Myocyte (in vitro differentiated cells): Measurements from ENCODE around the gene AGPS. TPM values are rescaled to one million over a fixed set of nuclear protein-coding genes. Genes with fewer than 3 reads are reported as not detected.
A peak's percentile ranks its signal among the peaks of the same experiment; 100 is the strongest.
"Not testable (repeated sequence)": the region's sequence is repeated elsewhere in the genome, so short reads cannot be mapped to it uniquely, and the experiment has no call there.

Experiments
- DNase-seq: peaks from one replicate; pipeline ENCODE4 v3.0.0-alpha.2; 2012; ENCODE audit warnings: low read depth
- polyA plus RNA-seq: library from polyadenylated mRNA; unstranded; fragments of >200 nt; gene quantifications from one replicate; pipeline ENCODE4 v1.2.1, GENCODE V29; 2012; ENCODE audit warnings: missing spikeins
- total RNA-seq: library from RNA; depleted of rRNA; stranded (reverse); fragments of >200 nt; gene quantifications from 2 replicates; pipeline ENCODE4 v1.2.3, GENCODE V29; 2014

The AGPS gene
- total RNA-seq: 37.4 and 40.1 TPM in 2 replicates
- polyA plus RNA-seq: 16.4 TPM

DNA sequence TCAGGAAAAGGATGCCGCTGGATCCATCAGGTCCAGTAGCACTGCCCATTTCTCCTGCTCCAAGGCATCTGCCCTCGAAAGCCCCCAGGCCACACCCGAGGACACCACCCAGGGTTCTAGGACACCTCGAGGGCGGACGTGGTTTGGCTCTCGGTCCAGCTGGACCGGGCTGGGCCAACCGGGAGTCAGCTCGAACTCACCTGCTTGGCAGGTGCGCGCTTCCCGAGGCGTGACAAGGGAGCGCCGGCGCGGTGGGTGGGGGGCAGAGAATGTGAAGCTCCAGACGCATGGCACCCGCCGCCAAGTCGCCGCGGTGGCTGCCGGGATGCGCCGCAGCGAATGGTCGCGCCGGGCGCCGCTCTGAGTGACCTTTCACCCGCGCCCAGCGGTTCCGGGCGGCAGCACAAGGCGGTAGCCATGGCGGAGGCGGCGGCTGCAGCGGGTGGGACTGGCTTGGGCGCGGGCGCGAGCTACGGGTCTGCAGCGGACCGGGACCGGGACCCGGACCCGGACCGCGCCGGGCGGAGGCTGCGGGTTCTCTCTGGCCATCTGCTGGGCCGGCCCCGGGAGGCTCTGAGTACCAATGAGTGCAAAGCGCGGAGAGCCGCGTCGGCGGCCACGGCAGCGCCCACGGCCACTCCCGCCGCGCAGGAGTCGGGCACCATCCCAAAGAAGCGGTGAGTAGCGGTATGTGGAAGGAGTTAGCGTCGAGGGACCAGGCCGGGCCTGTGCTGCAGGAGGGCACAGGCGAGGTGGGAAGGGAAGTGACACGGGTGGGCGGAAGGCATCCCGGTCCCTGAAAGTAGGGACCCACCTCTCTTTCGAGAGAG is at the start of gene AGPS:
AGPS (plus strand) TSS at position 401 of the 830 bp plus-strand sequence; CDS start at position 418, 17 bp downstream.
- DNase-seq: peak; percentile 84

DNA sequence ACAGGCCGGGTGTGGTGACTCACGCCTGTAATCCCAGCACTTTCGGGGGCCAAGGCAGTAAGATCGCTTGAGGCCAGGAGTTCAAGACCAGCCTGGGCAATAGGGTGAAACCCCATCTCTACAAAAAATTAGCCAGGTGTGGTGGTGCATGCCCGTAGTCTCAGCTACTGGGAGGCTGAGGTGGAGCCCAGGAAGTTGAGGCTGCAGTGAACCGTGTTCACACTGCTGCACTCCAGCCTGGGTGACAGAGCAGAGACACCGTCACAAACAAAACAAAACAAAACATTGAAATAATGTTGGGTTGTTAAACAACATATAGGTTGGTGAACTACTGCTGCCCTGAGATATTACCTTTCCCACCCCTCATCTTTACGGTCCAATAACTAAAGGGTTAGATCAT is 48.8 kb upstream of the AGPS start:
- DNase-seq: no peak

DNA sequence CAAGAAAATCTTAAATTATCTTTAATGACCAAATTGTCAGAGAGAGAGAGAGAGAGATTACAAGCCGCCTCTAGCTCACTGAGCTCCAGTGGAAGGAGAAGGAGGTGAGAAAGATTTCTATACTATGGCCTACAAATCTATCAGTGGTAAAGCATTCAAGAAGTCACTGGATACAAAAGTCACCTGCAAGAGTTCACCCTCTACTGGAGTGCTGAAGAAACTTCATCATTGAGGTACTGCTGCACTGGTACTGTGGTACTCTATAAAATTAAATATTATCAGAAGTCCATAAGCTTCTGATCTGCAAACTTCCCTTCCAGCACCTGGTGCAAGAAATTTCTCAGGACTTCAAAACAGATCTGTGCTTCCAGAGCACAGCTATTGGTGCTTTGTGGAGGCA is 48.3 kb upstream of the AGPS start:
- DNase-seq: no peak

DNA sequence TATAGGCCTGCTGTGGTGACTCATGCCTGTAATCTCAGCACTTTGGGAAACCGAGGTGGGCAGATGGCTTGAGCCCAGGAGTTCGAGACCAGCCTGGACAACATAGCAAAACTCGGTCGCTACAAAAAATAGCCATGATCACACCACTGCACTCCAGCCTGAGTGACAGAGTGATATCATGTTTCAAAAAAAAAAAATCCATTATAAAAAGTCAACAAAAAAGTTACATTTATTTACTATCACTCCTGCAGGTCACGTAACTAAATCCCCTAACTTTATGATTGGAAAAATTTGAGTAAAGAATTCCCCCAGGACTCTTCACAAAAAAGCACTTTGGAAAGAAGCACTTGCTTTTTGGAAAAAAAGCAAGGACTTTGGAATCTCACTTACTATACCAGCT is 46.4 kb upstream of the AGPS start:
- no peak for DNase-seq

- DNase-seq: no peak
Measured at GRCh38 chr2:177347570-177347969, 45.0 kb upstream of the AGPS start.

GRCh38 chr2:177348118-177348654 is 44.4 kb upstream of the AGPS start:
- DNase-seq: no peak

GRCh38 chr2:177348733-177349693 is 43.6 kb upstream of the AGPS start:
- DNase-seq: no peak

DNA sequence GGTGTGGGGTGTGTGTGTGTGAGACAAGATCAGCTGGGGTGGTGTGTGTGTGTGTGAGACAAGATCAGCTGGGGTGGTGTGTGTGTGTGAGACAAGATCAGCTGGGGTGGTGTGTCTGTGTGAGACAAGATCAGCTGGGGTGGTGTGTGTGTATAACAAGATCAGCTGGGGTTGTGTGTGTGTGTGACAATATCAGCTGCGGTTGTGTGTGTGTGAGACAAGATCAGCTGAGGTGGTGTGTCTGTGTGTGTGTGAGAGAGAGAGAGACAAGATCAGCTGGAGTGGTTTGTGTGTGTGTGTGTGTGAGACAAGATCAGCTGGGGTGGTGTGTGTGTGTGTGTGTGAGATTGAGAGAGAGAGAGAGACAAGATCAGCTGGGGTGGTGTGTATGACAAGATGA is 41.9 kb upstream of the AGPS start:
- not testable (repeated sequence) for DNase-seq

DNA sequence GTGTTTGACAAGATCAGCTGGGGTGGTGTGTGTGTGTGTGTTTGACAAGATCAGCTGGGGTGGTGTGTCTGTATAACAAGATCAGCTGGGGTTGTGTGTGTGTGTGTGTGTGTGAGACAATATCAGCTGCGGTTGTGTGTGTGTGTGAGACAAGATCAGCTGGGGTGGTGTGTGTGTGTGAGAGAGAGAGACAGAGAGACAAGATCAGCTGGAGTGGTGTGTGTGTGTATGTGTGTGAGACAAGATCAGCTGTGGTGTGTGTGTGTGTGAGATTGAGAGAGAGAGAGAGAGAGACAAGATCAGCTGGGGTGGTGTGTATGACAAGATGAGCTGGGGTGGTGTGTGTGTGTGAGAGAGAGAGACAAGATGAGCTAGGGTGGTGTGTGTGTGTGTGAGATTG is 41.5 kb upstream of the AGPS start:
- DNase-seq: not testable (repeated sequence)

GRCh38 chr2:177352441-177353186 is 40.0 kb upstream of the AGPS start:
- DNase-seq: peak; percentile 14

- no peak for DNase-seq
Measured at GRCh38 chr2:177353187-177353478, 39.4 kb upstream of the AGPS start.

DNA sequence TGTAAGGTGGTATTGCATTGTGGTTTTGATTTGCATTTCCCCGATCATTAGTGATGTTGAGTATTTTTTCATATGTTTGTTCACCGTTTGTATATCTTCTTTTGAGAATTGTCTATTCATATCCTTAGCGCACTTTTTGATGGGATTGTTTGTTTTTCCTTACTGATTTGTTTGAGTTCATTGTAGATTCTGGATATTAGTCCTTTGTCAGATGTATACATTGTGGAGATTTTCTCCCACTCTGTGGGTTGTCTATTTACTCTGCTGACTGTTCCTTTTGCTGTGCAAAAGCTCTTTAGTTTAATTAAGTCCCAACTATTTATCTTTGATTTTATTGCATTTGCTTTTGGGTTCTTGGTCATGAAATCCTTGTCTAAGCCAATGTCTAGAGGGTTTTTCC is 38.0 kb upstream of the AGPS start:
- not testable (repeated sequence) for DNase-seq

DNA sequence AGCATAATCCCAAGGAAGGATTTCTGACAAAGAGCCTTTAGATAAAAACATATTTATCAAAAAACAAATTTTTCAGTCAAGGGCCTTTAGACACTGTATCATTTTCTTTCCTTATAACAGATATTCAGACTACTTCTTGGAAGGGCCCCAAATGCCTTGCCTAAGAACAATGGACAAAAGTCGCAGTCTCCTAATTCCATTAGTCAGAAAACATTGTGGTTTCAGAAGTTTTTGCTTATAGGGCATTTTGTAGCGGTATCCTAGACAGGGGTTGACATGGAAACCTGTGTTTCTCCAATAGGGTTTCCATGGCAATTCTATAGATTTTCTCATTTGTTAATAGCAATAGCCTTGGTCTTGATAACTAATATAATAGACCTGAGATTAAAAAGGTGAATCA is 36.7 kb upstream of the AGPS start:
- DNase-seq: no peak

DNA sequence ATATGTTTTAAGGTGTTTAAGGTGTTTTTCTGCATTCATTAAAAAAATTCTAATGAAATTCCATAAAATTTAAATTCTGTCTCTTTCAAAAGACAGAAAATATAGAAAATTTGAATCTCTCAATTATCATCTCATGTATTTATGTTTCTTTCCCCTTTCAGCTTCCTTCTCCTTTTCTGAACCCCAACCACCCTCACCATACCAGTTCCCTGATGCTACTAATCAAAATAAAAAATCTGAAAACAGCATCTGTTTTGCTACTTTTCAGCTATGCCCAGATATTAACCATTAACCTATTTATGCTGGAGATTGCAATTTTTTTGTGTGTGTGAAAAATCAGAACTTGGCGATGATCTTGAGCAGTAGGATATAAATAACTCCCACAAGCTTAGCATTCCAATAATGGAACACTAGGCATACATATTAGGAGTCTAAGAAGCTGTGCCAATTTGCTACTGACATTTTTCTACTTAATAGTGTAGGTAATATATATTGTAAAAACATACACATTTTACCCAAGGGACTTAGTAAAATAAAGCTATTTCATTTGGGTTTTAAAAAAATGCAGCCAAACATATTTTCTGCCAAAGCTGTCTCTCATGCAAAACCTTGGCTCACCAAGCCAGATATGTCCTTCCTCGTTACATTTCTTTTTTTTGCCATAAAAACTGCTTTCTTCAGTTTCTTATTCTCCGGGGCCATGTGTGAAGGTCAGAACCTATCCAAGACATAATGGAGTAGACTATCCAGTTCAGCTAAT is 32.6 kb upstream of the AGPS start:
- no peak for DNase-seq

DNA sequence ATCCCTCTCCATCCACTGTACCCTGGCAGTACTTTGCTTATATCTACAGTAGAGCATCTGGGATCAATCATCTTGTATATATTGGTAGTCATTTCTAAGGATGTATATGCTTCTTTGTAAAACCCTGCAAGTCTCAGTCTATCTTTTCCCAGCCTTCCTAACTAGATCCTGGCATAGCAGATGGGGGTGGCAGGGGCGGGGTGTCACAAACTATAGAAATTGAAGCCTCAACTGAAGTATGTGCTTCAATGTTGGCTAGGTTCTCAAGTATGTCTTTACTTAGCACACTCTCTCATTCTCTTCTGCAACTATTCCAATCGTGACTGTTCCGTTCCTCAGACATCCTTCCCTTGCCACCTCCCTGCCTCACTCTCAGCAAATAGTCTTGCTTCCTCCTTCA is 30.1 kb upstream of the AGPS start:
- DNase-seq: no peak

DNA sequence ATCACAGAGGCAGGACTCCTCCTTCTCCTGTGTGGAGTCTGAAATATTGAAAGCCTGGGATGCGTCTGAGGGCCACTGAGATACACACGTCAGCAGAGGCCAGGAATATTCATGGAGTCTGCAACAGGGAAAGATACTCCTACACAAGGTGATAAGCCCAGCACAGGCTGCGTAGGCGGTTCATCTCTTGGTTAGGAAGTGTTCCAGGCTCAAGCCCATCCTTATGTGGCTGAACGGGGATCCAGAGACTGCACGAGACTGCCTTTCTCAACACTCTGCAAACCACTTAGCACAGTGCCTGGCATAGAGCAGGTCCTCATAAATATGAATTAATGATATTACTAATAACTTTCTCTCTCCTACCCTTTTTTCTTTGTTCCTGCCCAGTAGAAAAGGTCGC is 29.2 kb upstream of the AGPS start:
- DNase-seq: no peak

DNA sequence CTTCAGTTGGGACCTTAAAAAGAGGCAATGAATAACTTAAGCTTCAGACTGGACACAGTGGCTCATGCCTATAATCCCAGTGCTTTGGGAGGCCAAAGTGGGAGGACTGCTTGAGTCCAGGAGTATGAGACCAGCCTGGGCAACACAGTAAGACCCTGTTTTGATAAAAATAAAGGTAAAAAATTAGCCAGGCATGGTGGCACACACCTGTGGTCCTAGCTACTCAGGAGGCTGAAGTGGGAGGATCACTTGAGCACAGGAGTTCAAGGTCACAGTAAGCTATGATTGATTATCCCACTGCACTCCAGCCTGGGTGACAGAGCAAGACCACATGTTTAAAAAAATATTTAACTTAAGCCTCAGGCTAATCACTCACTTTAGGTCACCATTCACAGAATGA is 26.8 kb upstream of the AGPS start:
- DNase-seq: not testable (repeated sequence)

DNA sequence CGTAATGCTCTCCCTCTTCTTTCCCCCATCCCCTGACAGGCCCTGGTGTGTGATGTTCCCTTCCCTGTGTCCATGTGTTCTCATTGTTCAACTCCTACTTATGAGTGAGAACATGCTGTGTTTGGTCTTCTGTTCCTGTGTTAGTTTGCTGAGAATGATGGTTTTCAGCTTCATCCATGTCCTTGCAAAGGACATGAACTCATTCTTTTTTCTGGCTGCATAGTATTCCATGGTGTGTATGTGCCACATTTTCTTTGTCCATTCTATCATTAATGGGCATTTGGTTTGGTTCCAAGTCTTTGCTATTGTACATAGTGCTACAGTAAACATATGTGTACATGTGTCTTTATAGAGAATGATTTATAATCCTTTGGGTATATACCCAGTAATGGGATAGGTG is 24.6 kb upstream of the AGPS start:
- DNase-seq: not testable (repeated sequence)

DNA sequence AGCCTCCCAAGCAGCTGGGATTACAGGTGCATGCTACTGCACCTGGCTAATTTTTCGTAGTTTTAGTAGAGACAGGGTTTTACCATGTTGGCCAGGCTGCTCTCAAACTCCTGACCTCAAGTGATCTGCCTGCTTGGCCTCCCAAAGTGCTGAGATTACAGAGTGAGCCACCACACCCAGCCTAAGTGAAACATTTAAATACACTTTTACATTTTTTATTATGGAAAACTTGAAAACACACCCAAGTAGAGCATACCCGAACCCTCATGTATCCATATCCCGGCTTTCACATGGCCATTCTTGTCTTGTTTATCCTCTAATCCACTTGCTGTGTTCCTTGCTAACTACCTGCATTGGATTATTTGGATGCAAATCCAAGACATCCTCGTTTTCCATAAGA is 13.2 kb upstream of the AGPS start:
- no peak for DNase-seq

DNA sequence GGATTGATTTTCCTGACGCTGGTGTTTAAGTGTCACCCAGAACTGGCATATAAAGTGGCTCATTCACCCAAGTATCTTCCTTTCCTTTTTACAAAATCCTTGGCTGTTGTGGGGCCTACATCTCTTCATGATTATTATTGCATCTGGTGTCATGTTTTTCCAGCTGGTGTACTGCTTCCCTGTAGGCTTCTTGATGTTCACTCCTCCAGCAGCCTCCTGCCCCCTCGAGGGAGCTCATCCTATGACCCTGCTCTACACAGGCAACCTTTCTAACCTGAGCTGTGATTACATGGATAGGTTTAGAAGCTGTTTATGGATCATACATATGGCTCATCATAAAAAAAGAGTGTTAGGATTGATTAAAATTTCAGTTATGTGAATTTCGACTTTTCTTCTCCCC is 12.4 kb upstream of the AGPS start:
- no peak for DNase-seq

GRCh38 chr2:177383935-177384334 is 8.6 kb upstream of the AGPS start:
- no peak for DNase-seq
